ENCODE results near the gene XIAP.
A peak's percentile ranks its signal among the peaks of the same experiment; 100 is the strongest.

XIAP gene

DNA sequence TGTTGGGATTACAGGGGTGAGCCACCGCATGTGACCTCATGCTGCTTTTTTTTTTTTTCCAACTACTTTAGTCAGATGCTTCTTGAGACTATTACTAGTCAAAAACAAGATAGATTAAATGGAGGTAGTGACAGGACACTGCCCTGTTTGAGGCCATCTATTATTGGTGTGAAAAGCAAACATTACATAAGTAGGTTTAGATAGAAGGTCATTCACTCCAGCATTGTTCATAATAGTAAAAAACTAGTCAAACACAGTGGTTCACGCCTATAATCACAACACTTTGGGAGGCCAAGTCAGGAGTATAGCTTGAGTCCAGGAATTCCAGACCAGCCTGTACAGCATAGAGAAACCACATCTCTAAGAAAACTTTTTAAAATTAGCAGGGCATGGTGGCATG lies 16.3 kb downstream of the XIAP start:
- Histone ChIP-seq H3K27ac (replicated peaks) (no peak overlapping the region), H3K27me3 (ENCODE audit: insufficient read depth, poor library complexity, severe bottlenecking) (no peaks in the 10 kb centered on the region), H3K4me3 (replicated peaks; ENCODE audit: insufficient read depth, low read length) (no peak overlapping the region)
- DNase-seq (ENCODE audit: low read depth in 1 of 2, low spot score in 1 of 2) = no peak
- no peak for TF ChIP-seq SPI1 (IDR thresholded peaks at IDR 0.05; ENCODE audit: borderline replicate concordance, low read depth)

DNA sequence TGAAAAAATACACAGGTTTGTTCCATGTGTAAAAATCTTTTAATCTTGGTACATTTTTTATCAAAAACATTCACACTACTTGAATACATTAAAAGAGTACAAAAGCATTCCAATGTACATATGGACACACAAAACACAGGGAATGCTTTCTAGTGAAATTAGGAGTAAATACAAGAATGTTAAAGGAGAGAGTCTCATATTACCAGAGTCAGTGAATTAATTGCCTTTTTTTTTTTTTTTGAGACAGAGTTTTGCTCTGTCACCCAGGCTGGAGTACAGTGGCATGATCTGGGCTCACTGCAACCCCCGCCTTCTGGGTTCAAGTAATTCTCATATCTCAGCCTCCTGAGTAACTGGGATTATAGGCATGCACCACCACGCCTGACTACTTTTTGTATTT lies 17.0 kb downstream of the XIAP start:
- no peak for DNase-seq (ENCODE audit: low read depth in 1 of 2, low spot score in 1 of 2)
- H3K4me3 ChIP-seq (replicated peaks; ENCODE audit: insufficient read depth, low read length) = no peak overlapping the region
- TF ChIP-seq SPI1 (IDR thresholded peaks at IDR 0.05; ENCODE audit: borderline replicate concordance, low read depth) (no peak), GABPA (IDR thresholded peaks at IDR 0.05; ENCODE audit: low read depth) (no peak), POLR2AphosphoS5 (IDR thresholded peaks at IDR 0.05; ENCODE audit: low read depth) (no peak)
- TF ChIP-seq, protein P1, sequence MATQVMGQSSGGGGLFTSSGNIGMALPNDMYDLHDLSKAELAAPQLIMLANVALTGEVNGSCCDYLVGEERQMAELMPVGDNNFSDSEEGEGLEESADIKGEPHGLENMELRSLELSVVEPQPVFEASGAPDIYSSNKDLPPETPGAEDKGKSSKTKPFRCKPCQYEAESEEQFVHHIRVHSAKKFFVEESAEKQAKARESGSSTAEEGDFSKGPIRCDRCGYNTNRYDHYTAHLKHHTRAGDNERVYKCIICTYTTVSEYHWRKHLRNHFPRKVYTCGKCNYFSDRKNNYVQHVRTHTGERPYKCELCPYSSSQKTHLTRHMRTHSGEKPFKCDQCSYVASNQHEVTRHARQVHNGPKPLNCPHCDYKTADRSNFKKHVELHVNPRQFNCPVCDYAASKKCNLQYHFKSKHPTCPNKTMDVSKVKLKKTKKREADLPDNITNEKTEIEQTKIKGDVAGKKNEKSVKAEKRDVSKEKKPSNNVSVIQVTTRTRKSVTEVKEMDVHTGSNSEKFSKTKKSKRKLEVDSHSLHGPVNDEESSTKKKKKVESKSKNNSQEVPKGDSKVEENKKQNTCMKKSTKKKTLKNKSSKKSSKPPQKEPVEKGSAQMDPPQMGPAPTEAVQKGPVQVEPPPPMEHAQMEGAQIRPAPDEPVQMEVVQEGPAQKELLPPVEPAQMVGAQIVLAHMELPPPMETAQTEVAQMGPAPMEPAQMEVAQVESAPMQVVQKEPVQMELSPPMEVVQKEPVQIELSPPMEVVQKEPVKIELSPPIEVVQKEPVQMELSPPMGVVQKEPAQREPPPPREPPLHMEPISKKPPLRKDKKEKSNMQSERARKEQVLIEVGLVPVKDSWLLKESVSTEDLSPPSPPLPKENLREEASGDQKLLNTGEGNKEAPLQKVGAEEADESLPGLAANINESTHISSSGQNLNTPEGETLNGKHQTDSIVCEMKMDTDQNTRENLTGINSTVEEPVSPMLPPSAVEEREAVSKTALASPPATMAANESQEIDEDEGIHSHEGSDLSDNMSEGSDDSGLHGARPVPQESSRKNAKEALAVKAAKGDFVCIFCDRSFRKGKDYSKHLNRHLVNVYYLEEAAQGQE (IDR thresholded peaks at IDR 0.05; ENCODE audit: insufficient replicate concordance, low read depth) = no peak
- TF ChIP-seq, protein P2, sequence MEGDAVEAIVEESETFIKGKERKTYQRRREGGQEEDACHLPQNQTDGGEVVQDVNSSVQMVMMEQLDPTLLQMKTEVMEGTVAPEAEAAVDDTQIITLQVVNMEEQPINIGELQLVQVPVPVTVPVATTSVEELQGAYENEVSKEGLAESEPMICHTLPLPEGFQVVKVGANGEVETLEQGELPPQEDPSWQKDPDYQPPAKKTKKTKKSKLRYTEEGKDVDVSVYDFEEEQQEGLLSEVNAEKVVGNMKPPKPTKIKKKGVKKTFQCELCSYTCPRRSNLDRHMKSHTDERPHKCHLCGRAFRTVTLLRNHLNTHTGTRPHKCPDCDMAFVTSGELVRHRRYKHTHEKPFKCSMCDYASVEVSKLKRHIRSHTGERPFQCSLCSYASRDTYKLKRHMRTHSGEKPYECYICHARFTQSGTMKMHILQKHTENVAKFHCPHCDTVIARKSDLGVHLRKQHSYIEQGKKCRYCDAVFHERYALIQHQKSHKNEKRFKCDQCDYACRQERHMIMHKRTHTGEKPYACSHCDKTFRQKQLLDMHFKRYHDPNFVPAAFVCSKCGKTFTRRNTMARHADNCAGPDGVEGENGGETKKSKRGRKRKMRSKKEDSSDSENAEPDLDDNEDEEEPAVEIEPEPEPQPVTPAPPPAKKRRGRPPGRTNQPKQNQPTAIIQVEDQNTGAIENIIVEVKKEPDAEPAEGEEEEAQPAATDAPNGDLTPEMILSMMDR (IDR thresholded peaks at IDR 0.05; ENCODE audit: insufficient read depth, low read length) = no peak

DNA sequence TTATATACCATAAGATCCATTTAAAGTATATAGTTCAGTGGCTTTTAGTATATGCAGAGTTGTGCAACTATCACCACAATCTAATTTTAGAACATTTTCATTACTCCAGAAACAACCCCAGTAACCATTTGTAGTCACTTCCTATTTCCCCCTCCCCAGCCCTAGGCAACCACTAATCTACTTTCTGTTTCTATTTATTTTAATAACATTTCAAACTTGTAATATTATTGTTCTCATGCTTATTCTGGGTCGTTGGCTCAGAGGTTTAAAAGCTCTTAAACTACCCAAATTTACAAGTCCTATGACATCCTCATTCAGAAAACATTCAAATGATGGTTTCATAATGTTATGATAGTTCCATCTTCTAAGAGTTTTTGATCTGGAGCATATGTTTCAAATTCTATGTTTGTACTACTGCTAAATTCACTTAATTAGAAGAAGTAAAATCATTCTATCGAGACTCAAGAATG lies 18.4 kb downstream of the XIAP start:
- no peak for TF ChIP-seq GABPA (IDR thresholded peaks at IDR 0.05; ENCODE audit: low read depth)
- TF ChIP-seq, protein P2 (IDR thresholded peaks at IDR 0.05; ENCODE audit: insufficient read depth, low read length) = no peak
- TF ChIP-seq, protein P1 (IDR thresholded peaks at IDR 0.05; ENCODE audit: insufficient replicate concordance, low read depth) = no peak
- peak; percentile 64; the same call in 1 of the 2 replicates for TF ChIP-seq SPI1 (IDR thresholded peaks at IDR 0.05; ENCODE audit: borderline replicate concordance, low read depth)
- Histone ChIP-seq H3K27me3 (ENCODE audit: insufficient read depth, poor library complexity, severe bottlenecking) (no peaks in the 10 kb centered on the region), H3K27ac (replicated peaks) (peak overlapping the region; percentile 50), H3K4me3 (replicated peaks; ENCODE audit: insufficient read depth, low read length) (no peak overlapping the region)
- DNase-seq (ENCODE audit: low read depth in 1 of 2, low spot score in 1 of 2) = peak in 1 of 2 experiments; percentile 25

More for the DNA sequence above, 17.0 kb downstream of the XIAP start:
- no peaks in the 10 kb centered on the region for H3K27me3 ChIP-seq (ENCODE audit: insufficient read depth, poor library complexity, severe bottlenecking)
- no peak overlapping the region for H3K27ac ChIP-seq (replicated peaks)

DNA sequence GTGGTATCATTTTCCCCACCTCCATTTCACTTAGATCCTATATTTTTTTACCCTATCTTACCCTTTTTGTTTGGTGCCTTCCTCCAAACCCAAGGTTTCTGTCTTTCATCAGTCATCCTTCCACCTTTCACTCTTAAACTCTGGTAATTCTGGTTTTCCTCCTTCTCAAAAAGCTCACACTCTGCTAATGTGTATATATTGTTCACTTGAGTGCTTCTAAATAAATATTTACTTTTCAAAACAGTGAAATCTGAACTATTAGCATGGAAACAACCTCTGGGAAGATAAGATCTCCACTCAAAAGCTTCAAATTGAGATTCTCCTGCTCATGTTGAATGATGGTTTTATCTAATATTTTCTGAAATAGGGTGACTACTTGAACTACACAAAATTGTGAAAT lies 21.5 kb downstream of the XIAP start:
- H3K27ac ChIP-seq (replicated peaks) = no peak overlapping the region
- H3K27me3 ChIP-seq (ENCODE audit: insufficient read depth, poor library complexity, severe bottlenecking) = no peaks in the 10 kb centered on the region
- no peak overlapping the region for H3K4me3 ChIP-seq (replicated peaks; ENCODE audit: insufficient read depth, low read length)
- no peak for TF ChIP-seq SPI1 (IDR thresholded peaks at IDR 0.05; ENCODE audit: borderline replicate concordance, low read depth)
- TF ChIP-seq GABPA (IDR thresholded peaks at IDR 0.05; ENCODE audit: low read depth) = no peak
- TF ChIP-seq, protein P1 (IDR thresholded peaks at IDR 0.05; ENCODE audit: insufficient replicate concordance, low read depth) = no peak
- TF ChIP-seq, protein P2 (IDR thresholded peaks at IDR 0.05; ENCODE audit: insufficient read depth, low read length) = no peak
- no peak for TF ChIP-seq POLR2AphosphoS5 (IDR thresholded peaks at IDR 0.05; ENCODE audit: low read depth)
- no peak for DNase-seq (ENCODE audit: low read depth in 1 of 2, low spot score in 1 of 2)
